GM19023 (cell line): ENCODE data around the gene ITPR2.

Experiments used
- ATAC-seq: cut with Tn5 transposase; IDR thresholded peaks from one replicate; pipeline ENCODE4 v1.9.1; 2021; ENCODE audit warnings: mild to moderate bottlenecking, moderate library complexity; ENCODE audit not compliant: unreplicated experiment

The ITPR2 gene

GRCh38 chr12:26599096-26599695, 233.8 kb downstream of the ITPR2 start:
- ATAC-seq, result no peak

GRCh38 chr12:26595806-26596205, 237.2 kb downstream of the ITPR2 start:
- no peak for ATAC-seq

GRCh38 chr12:26580619-26581018, 252.4 kb downstream of the ITPR2 start:
- ATAC-seq, result no peak

- no peak for ATAC-seq
Observed at GRCh38 chr12:26576266-26576665, 256.7 kb downstream of the ITPR2 start.

- no peak for ATAC-seq
Observed at GRCh38 chr12:26573225-26573909, 259.6 kb downstream of the ITPR2 start.

GRCh38 chr12:26572137-26572536, 260.9 kb downstream of the ITPR2 start:
- no peak for ATAC-seq

- no peak for ATAC-seq
Observed at GRCh38 chr12:26571560-26571959, 261.4 kb downstream of the ITPR2 start.

- ATAC-seq, result no peak
Observed at GRCh38 chr12:26567126-26567525, 265.9 kb downstream of the ITPR2 start.

GRCh38 chr12:26566675-26567074, 266.3 kb downstream of the ITPR2 start:
- no peak for ATAC-seq

- no peak for ATAC-seq
Observed at GRCh38 chr12:26566186-26566585, 266.8 kb downstream of the ITPR2 start.

- ATAC-seq, result no peak
Observed at GRCh38 chr12:26564391-26564790, 268.6 kb downstream of the ITPR2 start.

- no peak for ATAC-seq
Observed at GRCh38 chr12:26563552-26563951, 269.4 kb downstream of the ITPR2 start.

- no peak for ATAC-seq
Observed at GRCh38 chr12:26557326-26557725, 275.7 kb downstream of the ITPR2 start.

- no peak for ATAC-seq
Observed at GRCh38 chr12:26556916-26557315, 276.1 kb downstream of the ITPR2 start.

GRCh38 chr12:26555139-26555538, 277.9 kb downstream of the ITPR2 start:
- no peak for ATAC-seq

- no peak for ATAC-seq
Observed at GRCh38 chr12:26554332-26554731, 278.7 kb downstream of the ITPR2 start.

GRCh38 chr12:26551385-26551784, 281.6 kb downstream of the ITPR2 start:
- ATAC-seq, result no peak

GRCh38 chr12:26548227-26548626, 284.8 kb downstream of the ITPR2 start:
- ATAC-seq, result no peak

- ATAC-seq, result no peak
Observed at GRCh38 chr12:26546535-26547314, 286.3 kb downstream of the ITPR2 start.

GRCh38 chr12:26539131-26539530, 293.9 kb downstream of the ITPR2 start:
- ATAC-seq, result no peak

GRCh38 chr12:26537651-26538050, 295.3 kb downstream of the ITPR2 start:
- ATAC-seq, result no peak

- no peak for ATAC-seq
Observed at GRCh38 chr12:26537126-26537525, 295.9 kb downstream of the ITPR2 start.
